DND-41 (cell line): ENCODE results near the gene MALT1.

Experiments used
- CTCF ChIP-seq: IDR thresholded peaks from 2 replicates; pipeline ENCODE4 v1.5.1; 2012; ENCODE audit warnings: borderline replicate concordance, low read length, moderate library complexity, mild to moderate bottlenecking; ENCODE audit not compliant: poor library complexity, severe bottlenecking; ENCODE audit errors: extremely low read depth
- EZH2 ChIP-seq: IDR thresholded peaks from 3 replicates; pipeline ENCODE4 v1.6.1; 2012; ENCODE audit warnings: borderline replicate concordance, low read depth, mild to moderate bottlenecking, moderate library complexity, low read length, inconsistent platforms; ENCODE audit not compliant: severe bottlenecking

- no peak for TF ChIP-seq EZH2
- TF ChIP-seq CTCF: no peak
These were observed 14.2 kb upstream of the MALT1 start for GRCh38 chr18:58657081-58657480.
